NCI-H748 (cell line): ENCODE measurements around the gene GRIA4.
"Not testable (repeated sequence)": the region's sequence is repeated elsewhere in the genome, so short reads cannot be mapped to it uniquely, and the experiment has no call there.

ENCODE experiments used
- DNase-seq: peaks from one replicate; lab custom pipeline; 2025; ENCODE audit not compliant: unreplicated experiment; lab: John Stamatoyannopoulos, UW

The GRIA4 gene

DNA sequence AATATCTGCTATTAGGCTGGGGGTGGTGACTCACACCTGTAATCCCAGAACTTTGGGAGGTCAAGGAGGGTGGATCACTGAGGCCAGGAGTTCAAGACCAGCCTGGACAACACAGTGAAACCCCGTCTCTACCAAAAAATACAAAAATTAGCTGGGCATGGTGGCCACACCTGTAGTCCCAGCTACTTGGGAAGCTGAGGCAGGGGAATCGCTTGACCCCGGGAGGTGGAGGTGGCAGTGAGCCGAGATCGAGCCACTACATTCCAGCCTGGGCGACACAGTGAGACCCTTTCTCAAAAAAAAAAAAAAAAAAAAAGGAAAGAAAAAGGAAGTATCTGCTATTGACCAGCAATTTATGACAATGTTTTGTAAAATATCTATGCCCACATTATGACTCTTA, 176.0 kb downstream of the GRIA4 start:
- DNase-seq, result not testable (repeated sequence)

DNA sequence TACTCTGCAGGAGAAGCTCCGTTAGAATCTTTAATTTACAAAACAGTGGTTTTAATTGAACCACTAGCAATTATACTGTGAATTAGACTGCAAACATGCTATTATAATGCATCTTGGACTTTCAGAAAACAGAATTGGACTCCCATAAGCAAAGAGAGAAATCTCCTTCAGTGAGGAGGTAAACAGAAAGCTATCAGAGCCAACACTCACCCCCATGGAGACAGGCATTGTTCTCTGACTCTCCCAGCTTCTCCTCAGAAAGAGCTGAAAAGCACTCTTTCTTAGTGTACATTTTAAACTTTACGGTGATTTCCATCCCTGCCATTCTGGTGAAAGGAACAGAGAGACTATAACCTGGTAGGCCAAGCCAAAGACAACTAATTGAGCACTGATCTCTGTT, 176.9 kb downstream of the GRIA4 start:
- DNase-seq, result peak; percentile 20

DNA sequence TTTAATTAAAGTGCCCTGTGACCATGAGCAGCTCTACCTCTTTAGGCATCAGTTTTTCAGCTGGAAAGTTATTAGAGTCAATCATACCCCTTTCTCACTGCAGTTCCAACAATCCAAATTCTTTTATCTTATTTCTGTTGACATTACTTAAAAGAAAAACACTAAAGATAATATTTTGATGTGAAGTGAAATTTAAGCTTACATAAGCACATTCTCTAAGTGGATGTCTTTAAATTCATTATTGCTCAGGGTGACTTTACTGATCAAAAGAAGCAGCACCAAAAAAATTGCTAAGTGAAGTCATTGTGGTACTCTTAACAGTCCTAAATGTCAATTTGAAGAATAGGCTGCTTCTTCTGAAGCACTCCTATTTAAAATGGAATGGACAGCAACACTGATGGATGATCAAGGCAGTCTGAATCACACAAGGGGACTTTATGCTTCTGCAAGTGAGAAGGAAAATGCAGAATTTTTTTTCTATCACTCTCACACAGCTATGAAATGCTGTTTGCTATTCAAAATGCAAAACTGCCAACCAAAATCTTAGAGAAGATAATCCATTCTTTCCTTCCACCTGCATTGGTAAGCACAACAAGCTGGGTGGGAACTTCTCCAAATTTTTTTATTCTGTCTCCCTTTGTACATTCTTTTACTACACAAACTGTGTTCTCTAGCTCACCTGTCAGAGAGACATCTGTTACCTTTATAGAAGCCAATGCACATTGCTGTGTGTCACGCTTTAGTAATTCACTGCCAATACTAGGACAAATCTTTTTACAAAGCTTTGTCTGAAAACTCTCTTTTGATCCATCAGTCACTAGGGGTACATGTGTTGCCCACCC, 179.9 kb downstream of the GRIA4 start:
- DNase-seq, result no peak

DNA sequence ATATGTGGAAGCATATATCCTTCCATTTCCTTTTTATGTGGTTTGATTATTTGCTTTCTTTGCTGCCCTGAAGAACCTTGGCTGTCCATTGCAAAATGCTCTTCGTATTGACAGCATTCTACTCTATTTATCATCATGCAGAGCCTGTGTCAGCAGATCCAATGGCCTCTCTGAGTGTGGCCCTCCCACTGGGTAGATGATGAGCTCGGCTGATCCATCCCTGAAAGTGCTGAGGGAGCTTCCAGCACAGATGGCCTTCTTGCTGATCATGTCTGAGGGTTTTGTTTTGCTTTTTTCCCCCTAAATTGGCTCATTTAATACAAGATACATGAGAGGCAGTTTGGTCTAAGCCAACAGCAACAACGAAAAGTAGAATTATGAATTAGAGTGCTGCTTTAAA, 181.0 kb downstream of the GRIA4 start:
- DNase-seq, result peak; percentile 2

DNA sequence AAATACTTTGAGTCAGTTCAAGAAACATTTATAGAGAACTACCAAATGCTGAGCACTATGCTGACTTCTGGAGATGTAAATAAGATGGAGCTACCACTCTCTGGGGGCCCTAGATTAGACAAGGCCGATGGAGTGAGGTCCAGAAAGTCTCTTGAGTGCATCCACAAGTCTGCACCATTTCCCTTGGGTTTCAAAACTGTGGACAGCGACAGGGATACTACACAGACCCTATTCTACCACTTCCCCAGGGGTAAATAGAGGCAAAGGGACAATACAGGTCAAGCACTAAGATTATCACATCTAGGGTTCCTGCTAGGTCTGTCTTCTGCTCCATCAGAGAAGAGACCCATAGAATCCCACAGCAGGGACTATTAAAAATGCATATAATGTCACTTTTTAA, 183.2 kb downstream of the GRIA4 start:
- no peak for DNase-seq

GRCh38 chr11:105799263-105799662, 189.4 kb downstream of the GRIA4 start:
- DNase-seq, result no peak

GRCh38 chr11:105799728-105800462, 190.0 kb downstream of the GRIA4 start:
- DNase-seq, result peak; percentile 10

DNA sequence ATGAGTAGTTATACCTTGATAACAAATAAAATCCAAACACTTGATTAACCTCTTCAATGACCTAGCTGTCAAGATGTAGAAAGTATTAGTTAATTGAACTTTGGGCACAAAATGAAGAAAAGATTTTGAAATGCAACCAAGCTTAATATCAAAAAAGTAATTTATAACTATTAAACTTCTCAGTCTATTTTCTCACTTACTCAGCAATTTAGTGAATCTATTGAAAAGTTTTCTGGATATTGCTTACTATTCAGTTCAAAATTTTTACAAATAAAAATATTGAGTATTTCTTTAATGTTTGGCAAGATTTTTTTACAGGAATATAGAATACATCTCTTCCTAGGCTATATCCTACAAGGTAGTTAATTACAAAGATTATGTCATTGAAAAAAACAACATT, 192.5 kb downstream of the GRIA4 start:
- no peak for DNase-seq

DNA sequence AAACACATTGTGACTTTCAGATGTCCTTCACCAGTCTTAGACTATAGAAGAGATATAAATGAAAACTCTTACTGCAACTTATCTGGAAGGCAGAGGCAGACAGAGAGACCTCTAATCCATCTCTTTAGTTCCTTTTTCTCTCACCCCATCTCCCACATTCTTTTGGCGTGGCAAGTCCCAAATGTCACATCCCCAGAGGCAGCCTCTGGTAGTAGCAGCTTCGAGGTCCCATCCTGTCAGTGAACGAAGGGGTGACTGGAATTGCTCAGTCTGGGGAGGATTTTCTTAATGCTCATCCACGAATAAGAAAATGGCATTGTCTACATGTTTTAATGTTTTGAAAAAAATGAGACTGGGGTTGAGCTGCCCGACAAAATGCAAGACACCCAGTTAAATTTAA, 201.4 kb downstream of the GRIA4 start:
- DNase-seq, result no peak

- DNase-seq, result no peak
Measured at GRCh38 chr11:105821372-105821771, 211.5 kb downstream of the GRIA4 start.

- DNase-seq, result no peak
Measured at GRCh38 chr11:105821781-105822180, 211.9 kb downstream of the GRIA4 start.

GRCh38 chr11:105823495-105824033, 213.7 kb downstream of the GRIA4 start:
- DNase-seq, result no peak

DNA sequence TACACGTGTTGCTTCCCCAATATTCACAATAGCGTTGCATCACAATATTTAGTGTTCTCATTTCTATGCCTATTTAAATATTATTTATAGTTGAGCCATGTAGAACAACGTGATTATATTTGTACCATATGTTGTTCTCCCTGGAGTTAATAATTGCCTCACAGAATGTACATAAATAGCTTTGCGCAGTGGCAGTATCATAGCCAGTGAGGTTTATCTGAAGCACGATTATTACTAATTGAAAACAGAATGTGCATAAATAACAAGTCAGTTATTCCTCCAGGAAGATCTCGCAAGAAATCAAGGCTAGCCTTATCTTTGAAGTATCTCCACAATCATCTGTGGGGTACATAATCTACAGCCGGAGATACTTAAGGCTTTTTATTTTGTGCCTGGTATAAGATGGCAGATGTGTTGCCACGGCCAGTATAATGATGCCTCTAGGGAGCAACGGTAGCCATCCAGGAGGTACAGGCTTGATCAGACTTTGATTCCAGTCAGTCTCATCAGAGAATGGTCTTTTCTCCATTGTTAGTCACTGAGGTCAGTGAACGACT, 214.7 kb downstream of the GRIA4 start:
- DNase-seq, result no peak

DNA sequence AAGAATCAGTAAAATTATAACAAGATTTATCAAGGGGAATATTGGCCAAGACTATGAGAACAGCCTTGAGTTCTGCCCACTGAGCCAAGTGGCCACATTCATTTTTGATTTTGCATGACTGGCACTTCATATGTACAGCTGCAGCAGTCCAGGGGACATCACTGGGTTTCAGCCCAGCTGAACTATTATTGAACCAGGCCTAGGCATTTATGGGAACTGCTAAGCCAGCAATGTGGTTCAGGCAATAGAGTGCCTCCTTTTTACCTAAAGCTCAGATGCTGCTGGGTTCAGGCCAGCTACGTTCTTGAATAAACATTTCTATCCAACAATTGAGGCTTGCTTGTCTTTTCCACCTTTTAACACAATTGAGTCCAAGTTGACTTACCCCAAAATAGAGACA, 215.3 kb downstream of the GRIA4 start:
- DNase-seq, result no peak

- no peak for DNase-seq
Measured at GRCh38 chr11:105827906-105828305, 218.0 kb downstream of the GRIA4 start.

- no peak for DNase-seq
Measured at GRCh38 chr11:105829084-105829483, 219.2 kb downstream of the GRIA4 start.

GRCh38 chr11:105834461-105834860, 224.6 kb downstream of the GRIA4 start:
- no peak for DNase-seq

DNA sequence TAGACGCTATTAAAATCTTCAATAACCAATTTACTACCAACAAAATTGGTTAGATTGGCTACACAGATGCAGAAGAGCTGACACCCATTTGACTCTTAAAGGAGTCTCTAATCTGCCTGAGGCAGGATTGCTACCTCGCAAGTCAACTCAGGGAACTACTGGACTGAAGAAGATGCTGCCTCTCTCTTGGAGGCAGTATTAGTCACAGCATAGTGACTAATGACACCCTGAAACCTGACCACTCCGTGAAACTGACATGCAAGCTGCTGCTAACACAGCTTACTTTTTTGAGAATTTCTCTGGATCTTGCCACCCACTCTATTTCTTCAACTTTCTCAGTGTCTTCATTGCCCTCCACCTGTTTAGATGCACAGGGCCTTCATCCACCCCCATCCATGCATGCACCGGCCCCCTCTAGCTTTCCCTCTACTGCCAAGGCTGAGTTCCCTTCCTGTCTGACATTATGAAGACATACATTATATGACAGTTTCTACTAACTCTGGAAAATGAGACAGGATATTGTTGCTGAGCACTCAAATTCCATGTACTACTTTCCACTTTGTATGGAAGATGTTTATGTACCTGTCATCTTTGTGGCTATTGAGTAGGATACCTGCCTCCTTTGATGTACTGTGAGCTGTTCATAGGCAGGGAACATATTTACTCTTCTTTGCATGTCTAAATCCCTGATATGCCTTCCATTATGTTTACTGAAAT, 229.0 kb downstream of the GRIA4 start:
- DNase-seq, result no peak

DNA sequence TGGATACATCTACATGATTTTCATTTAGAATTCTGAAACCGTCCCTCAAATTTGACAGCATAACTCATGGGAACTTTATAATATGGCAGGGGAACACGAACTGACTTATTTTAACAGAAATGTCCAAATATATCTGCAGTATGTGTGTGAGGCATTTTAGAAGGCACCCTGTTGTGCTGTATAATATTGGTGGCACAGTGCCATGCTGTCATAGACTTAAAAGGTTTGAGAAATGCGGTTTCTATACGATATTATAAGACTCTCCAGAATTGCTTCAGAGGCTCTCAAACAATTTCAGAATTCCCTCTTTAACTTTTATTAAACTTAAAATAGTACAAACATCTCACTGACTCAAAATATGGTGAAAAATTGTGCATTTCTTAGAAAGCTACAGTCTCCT, 230.5 kb downstream of the GRIA4 start:
- DNase-seq, result no peak

GRCh38 chr11:105852403-105852802, 242.5 kb downstream of the GRIA4 start:
- no peak for DNase-seq

DNA sequence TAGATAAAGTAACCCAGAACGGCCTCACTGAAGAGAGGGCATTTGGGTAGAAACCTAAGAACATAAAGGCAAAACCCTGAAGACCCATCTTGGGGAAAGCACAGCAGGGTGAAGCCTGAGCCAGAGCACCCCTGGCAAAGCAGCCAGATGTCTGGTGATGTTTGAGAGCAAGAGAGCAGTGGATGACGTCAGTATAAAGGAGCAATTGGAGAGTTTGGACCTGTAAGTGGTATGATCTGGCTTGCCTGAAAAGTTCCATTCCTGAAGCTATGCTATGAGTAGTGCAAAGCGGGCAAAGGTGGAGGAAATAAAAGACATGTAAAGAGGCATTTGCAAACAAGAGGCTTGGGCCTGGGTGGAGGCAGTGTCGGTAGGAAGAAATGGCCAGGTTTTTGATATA, 244.4 kb downstream of the GRIA4 start:
- DNase-seq, result no peak
